Natural killer cell treated with Interleukin-12 subunit alpha and Interleukin-12 subunit beta and Interleukin-15 and Interleukin-18, amount 100 ng/mL, for 72 hours (primary cell): ENCODE data around the gene ODF4. TPM values are rescaled to one million over a fixed set of nuclear protein-coding genes. Genes with fewer than 3 reads are reported as not detected.

ENCODE experiments used
- ATAC-seq, 2 donors: fragments of 150-1000 bp; cut with Tn5 transposase in 1 of 2; sonication (Bioruptor Pico), chemical (Tn5 transposase) in 1 of 2; 2 replicates each; pipeline ENCODE4 v1.10.0; 2021
- DNase-seq: peaks from one replicate; pipeline ENCODE4 v3.0.0; 2022; ENCODE audit warnings: low spot score
- H3K27ac Mint-ChIP-seq, 2 donors: 1 replicate in 1 of 2; 2 replicates in 1 of 2; pipeline ENCODE4 v1.8.0; 2022; ENCODE audit warnings: mixed read lengths in 2 of 2, mild to moderate bottlenecking in 1 of 2, moderate library complexity in 1 of 2
- H3K27me3 Mint-ChIP-seq, 2 donors: 1 replicate in 1 of 2; 2 replicates in 1 of 2; pipeline ENCODE4 v1.8.0; 2022; ENCODE audit warnings: mixed read lengths in 2 of 2
- H3K36me3 Mint-ChIP-seq: one replicate; pipeline ENCODE4 v1.8.0; 2022; ENCODE audit warnings: mixed read lengths
- H3K4me1 Mint-ChIP-seq, 2 donors: 1 replicate in 1 of 2; 2 replicates in 1 of 2; pipeline ENCODE4 v1.8.0; 2022; ENCODE audit warnings: low read depth in 2 of 2, mixed read lengths in 2 of 2, mild to moderate bottlenecking in 1 of 2
- H3K4me3 Mint-ChIP-seq: one replicate; pipeline ENCODE4 v1.8.0; 2022; ENCODE audit warnings: mixed read lengths
- H3K9me3 Mint-ChIP-seq: 2 replicates; pipeline ENCODE4 v1.8.0; 2022; ENCODE audit warnings: mixed read lengths
- total RNA-seq, 2 donors: library from RNA; stranded (reverse); gene quantifications; one replicate each; pipeline ENCODE4 v1.2.3, GENCODE V29; 2022

Gene ODF4
- total RNA-seq, result not detected

GRCh38 chr17:8339540-8339939, at the start of gene ODF4:
TSS of gene ODF4 (plus strand) at chr17:8339840. CDS start at chr17:8340052, 212 bp downstream.
- DNase-seq (no peak), ATAC-seq (no peak)
- Mint-ChIP-seq H3K27ac (no peak within 1 kb of the TSS), H3K4me3 (no peak within 1 kb of the TSS), H3K27me3 (peaks cover 0 to 4% of the 10 kb centered on the region in 2 donors), H3K36me3 (no peaks in the 10 kb centered on the region), H3K9me3 (no peaks in the 10 kb centered on the region), H3K4me1 (peaks cover 4 to 7% of the 10 kb centered on the region in 2 donors)

DNA sequence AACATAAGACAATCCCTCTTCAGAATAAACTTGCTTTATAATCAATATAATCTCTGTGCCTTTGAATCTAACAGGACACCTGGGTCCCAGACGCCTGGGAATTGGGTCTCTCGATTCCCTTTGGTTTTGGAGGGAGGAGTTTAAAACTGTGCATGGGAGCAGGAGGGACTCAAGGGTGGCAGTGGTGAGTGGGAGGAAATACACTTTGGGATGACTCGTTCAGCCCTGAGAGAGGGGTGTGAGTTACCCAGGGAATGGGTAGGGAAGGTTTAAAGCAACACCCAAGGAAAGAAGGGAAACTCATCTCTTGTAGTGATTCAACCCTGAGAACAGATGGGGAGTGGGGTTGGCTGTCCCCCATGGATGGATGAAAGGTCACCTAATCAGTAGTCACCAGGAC, 49.6 kb upstream of the ODF4 start:
- peaks cover 34 to 36% of the 10 kb centered on the region in 2 donors for H3K4me1 Mint-ChIP-seq
- H3K36me3 Mint-ChIP-seq, result no peaks in the 10 kb centered on the region
- peak overlapping the region; percentile 96 for H3K4me3 Mint-ChIP-seq
- no peaks in the 10 kb centered on the region for H3K9me3 Mint-ChIP-seq
- no peaks in the 10 kb centered on the region for H3K27me3 Mint-ChIP-seq
- DNase-seq (no peak), ATAC-seq (no peak)
- peak overlapping the region in 1 of 2 donors; percentile 34 for H3K27ac Mint-ChIP-seq

- peaks cover 30 to 37% of the 10 kb centered on the region in 2 donors for H3K4me1 Mint-ChIP-seq
Measured at GRCh38 chr17:8292639-8293395, 46.8 kb upstream of the ODF4 start.

DNA sequence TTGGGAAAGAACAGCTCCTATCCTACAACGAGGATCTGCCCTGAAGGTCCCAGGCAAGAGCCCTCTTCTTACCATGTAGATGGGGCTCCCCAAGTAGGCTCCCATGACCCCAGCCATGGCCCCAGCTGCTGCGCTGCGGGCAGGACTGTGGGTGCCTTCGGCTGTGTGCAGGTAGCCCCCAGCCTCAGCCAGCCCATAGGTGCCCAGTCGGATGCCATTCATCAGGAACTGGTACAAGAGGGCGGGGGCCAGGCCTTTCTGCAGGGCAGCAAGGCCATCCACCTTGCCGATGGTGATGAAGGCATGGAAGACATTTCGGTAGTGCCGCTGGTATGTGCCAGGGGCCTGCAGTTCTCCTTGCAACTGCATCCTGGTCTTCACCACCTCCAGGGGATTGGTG, 45.3 kb upstream of the ODF4 start:
- H3K36me3 Mint-ChIP-seq, result no peaks in the 10 kb centered on the region
- peaks cover 27 to 31% of the 10 kb centered on the region in 2 donors for H3K4me1 Mint-ChIP-seq
- H3K4me3 Mint-ChIP-seq, result peak overlapping the region; percentile 95
- no peak for DNase-seq
- no peaks in the 10 kb centered on the region for H3K9me3 Mint-ChIP-seq
- H3K27ac Mint-ChIP-seq, result peak overlapping the region; percentile 83 to 85
- ATAC-seq, result no peak
- H3K27me3 Mint-ChIP-seq, result no peaks in the 10 kb centered on the region

More at GRCh38 chr17:8292639-8293395, 46.8 kb upstream of the ODF4 start:
- ATAC-seq (no peak), DNase-seq (no peak)
- no peaks in the 10 kb centered on the region for H3K9me3 Mint-ChIP-seq
- H3K36me3 Mint-ChIP-seq, result no peaks in the 10 kb centered on the region
- H3K27me3 Mint-ChIP-seq, result no peaks in the 10 kb centered on the region
- H3K27ac Mint-ChIP-seq, result peak overlapping the region in 1 of 2 donors; percentile 10
- H3K4me3 Mint-ChIP-seq, result no peak overlapping the region

DNA sequence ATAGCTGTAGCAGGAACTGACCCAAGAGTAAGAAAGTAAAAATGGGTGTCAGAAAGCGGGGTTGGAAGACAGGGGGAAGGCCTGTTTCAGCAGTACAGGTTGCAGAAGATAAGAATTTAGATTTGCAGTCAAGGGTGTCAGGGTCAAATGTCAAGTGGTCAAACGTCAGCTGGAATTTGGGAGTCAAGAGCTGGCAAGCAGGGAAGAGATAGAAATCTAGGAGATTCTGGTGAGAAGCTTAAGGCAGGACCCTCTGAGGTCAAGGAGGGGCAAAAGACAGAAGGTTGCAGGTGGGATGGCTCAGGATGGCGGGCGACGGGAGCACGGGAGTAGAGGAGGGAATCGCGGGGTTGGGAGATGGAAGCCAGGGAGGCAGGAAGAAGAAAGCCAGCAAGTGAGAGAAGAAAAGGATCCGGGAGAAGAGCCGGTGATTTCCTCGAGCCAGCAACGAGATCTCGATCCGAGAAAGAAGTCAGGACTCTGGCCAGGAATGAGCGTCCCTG, 44.8 kb upstream of the ODF4 start:
- no peak for ATAC-seq
- Mint-ChIP-seq H3K4me1 (peaks cover 25 to 29% of the 10 kb centered on the region in 2 donors), H3K9me3 (no peaks in the 10 kb centered on the region), H3K27ac (peak overlapping the region; percentile 83 to 85), H3K36me3 (no peaks in the 10 kb centered on the region), H3K4me3 (peak overlapping the region; percentile 95), H3K27me3 (no peaks in the 10 kb centered on the region)
- DNase-seq, result no peak

GRCh38 chr17:8300226-8300625, 39.4 kb upstream of the ODF4 start:
- Mint-ChIP-seq H3K4me1 (peaks cover 6 to 7% of the 10 kb centered on the region in 2 donors), H3K27ac (no peak overlapping the region), H3K9me3 (no peaks in the 10 kb centered on the region), H3K27me3 (peaks cover 0 to 2% of the 10 kb centered on the region in 2 donors), H3K36me3 (no peaks in the 10 kb centered on the region), H3K4me3 (no peak overlapping the region)
- DNase-seq (no peak), ATAC-seq (no peak)

DNA sequence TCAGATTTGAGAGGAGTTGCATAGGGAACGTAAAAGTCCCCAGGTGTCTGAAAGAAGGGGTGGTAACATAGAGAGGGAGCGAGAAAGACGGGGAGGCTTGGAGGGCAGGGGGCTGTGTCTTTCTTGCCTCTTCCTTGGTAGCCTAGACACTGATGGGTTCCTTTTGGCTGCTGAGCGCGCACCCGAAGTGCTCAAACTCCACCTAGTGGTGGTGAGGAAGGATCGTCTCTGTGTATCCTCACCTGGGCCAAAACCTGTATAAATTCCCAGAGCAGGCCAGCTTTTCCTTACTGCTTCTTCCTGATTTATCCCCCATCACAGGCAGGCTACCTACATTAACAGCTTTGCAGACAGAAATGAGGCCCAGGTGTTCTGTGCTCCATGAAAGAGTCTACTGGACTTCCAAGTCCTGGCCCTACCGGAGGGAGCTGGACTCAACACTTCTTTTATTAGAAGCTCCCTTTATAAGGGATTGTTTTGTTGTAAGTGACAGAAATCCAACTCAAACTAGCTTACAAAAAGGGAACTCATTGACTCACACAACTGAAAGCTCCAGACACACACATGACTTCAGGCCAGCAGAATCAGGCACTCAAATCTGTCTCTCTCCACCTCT, 38.9 kb upstream of the ODF4 start:
- no peaks in the 10 kb centered on the region for H3K36me3 Mint-ChIP-seq
- peak; percentile 88 to 90 for ATAC-seq
- H3K9me3 Mint-ChIP-seq, result no peaks in the 10 kb centered on the region
- H3K4me1 Mint-ChIP-seq, result peaks cover 6 to 7% of the 10 kb centered on the region in 2 donors
- H3K27me3 Mint-ChIP-seq, result peaks cover 0 to 2% of the 10 kb centered on the region in 2 donors
- H3K4me3 Mint-ChIP-seq, result no peak overlapping the region
- DNase-seq, result no peak
- no peak overlapping the region for H3K27ac Mint-ChIP-seq

DNA sequence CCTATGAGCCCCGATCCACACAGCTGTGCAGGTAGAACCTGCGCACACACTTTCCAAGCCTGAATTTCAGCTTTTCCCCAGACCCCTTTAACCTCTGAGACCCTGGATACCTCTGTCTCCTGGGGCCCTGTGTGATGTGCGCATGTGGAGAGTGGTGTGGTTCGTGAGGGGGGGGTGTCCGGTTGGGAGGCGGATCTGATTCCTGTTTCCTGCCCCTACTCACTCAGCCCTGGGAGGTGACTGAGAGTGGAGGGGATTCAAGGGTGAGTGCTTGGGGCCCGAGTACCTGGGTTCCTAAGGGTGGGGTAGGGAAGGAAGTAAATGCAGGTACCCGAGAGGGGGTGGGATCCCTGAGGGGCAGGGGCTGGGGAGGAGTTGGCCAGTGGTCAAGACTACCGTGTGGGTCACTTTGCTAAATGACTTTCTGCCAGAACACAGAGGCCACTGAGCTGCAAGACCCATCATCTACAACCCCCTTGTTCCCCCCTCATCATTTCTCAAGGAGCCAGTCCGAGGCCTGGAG, 29.0 kb upstream of the ODF4 start:
- DNase-seq (no peak), ATAC-seq (no peak)
- H3K4me3 Mint-ChIP-seq, result no peak overlapping the region
- no peak overlapping the region for H3K27ac Mint-ChIP-seq
- H3K36me3 Mint-ChIP-seq, result no peaks in the 10 kb centered on the region
- H3K4me1 Mint-ChIP-seq, result no peaks in the 10 kb centered on the region
- peaks cover 5 to 8% of the 10 kb centered on the region in 2 donors for H3K27me3 Mint-ChIP-seq
- no peaks in the 10 kb centered on the region for H3K9me3 Mint-ChIP-seq

- H3K27me3 Mint-ChIP-seq, result peaks cover 8% of the 10 kb centered on the region in 2 donors
- no peaks in the 10 kb centered on the region for H3K4me1 Mint-ChIP-seq
- H3K4me3 Mint-ChIP-seq, result no peak overlapping the region
- DNase-seq, result no peak
- H3K36me3 Mint-ChIP-seq, result no peaks in the 10 kb centered on the region
- no peaks in the 10 kb centered on the region for H3K9me3 Mint-ChIP-seq
- ATAC-seq, result no peak
- H3K27ac Mint-ChIP-seq, result no peak overlapping the region
Measured at GRCh38 chr17:8311131-8311790, 28.4 kb upstream of the ODF4 start.

DNA sequence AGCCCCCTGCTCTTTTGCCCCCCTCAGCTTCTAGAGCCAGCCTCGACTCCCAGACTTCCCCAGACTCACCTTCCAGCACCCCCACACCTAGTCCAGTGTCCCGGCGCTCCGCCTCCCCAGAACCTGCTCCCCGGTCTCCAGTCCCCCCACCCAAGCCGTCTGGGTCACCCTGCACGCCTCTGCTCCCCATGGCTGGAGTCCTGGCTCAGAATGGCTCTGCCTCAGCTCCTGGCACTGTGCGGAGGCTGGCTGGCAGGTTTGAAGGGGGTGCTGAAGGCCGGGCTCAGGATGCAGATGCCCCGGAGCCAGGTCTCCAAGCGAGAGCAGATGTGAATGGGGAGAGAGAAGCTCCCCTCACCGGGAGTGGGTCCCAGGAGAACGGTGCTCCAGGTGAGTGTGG, 27.4 kb upstream of the ODF4 start:
- Mint-ChIP-seq H3K4me3 (no peak overlapping the region), H3K36me3 (no peaks in the 10 kb centered on the region), H3K4me1 (no peaks in the 10 kb centered on the region), H3K9me3 (no peaks in the 10 kb centered on the region), H3K27ac (no peak overlapping the region), H3K27me3 (peaks cover 8% of the 10 kb centered on the region in 2 donors)
- no peak for DNase-seq
- no peak for ATAC-seq

GRCh38 chr17:8312726-8313600, 26.7 kb upstream of the ODF4 start:
- H3K9me3 Mint-ChIP-seq, result no peaks in the 10 kb centered on the region
- no peaks in the 10 kb centered on the region for H3K36me3 Mint-ChIP-seq
- ATAC-seq (no peak), DNase-seq (no peak)
- peaks cover 8% of the 10 kb centered on the region in 2 donors for H3K27me3 Mint-ChIP-seq
- no peaks in the 10 kb centered on the region for H3K4me1 Mint-ChIP-seq
- H3K27ac Mint-ChIP-seq, result no peak overlapping the region
- no peak overlapping the region for H3K4me3 Mint-ChIP-seq

- Mint-ChIP-seq H3K4me1 (no peaks in the 10 kb centered on the region), H3K27me3 (peaks cover 8% of the 10 kb centered on the region in 2 donors), H3K4me3 (no peak overlapping the region), H3K27ac (no peak overlapping the region), H3K36me3 (no peaks in the 10 kb centered on the region), H3K9me3 (no peaks in the 10 kb centered on the region)
- DNase-seq, result no peak
- no peak for ATAC-seq
Measured at GRCh38 chr17:8314797-8315763, 24.6 kb upstream of the ODF4 start.
